ENCODE data around the gene TGFB2. TPM values are rescaled to one million over a fixed set of nuclear protein-coding genes. Genes with fewer than 3 reads are reported as not detected.
"Not testable (repeated sequence)": the region's sequence is repeated elsewhere in the genome, so short reads cannot be mapped to it uniquely, and the experiment has no call there.

Gene TGFB2
- total and polyA plus RNA-seq, 8 donors, result 0.35 to 13.6 (median 2.3) TPM; not detected in 1

- intact Hi-C loops (cut with DNase I; ENCODE audit: low total_unique reads), result no loop called here
- 87 to 95% (median 94%) methylated on average over 2 of the region's 2 CpGs for WGBS, 5 donors
- no peak overlapping the region for H3K27ac ChIP-seq
- peaks cover 0 to 24% (median 18%) of the 10 kb centered on the region in 4 donors for H3K36me3 ChIP-seq
- no peaks in the 10 kb centered on the region for H3K4me1 ChIP-seq
- DNase-seq, result no peak
- H3K9me3 ChIP-seq, result no peaks in the 10 kb centered on the region
- no peak for TF ChIP-seq CTCF (IDR thresholded peaks at IDR 0.05)
- no peak for TF ChIP-seq POLR2A (IDR thresholded peaks at IDR 0.05)
- no peak for TF ChIP-seq EP300 (IDR thresholded peaks at IDR 0.05)
- no peak for TF ChIP-seq POLR2AphosphoS5 (IDR thresholded peaks at IDR 0.05)
- no peaks in the 10 kb centered on the region for H3K27me3 ChIP-seq
- H3K4me3 ChIP-seq, result no peak overlapping the region
Measured at GRCh38 chr1:218312509-218312908, 32.6 kb upstream of the TGFB2 start.

GRCh38 chr1:218314316-218314715 lies 30.8 kb upstream of the TGFB2 start:
- DNase-seq, result no peak
- no peak overlapping the region for H3K4me3 ChIP-seq
- peaks cover 0 to 16% (median 8%) of the 10 kb centered on the region in 4 donors for H3K36me3 ChIP-seq
- H3K9me3 ChIP-seq, result no peaks in the 10 kb centered on the region
- TF ChIP-seq POLR2A (IDR thresholded peaks at IDR 0.05) (no peak), CTCF (IDR thresholded peaks at IDR 0.05) (no peak), EP300 (IDR thresholded peaks at IDR 0.05) (no peak), POLR2AphosphoS5 (IDR thresholded peaks at IDR 0.05) (no peak)
- H3K27me3 ChIP-seq, result no peaks in the 10 kb centered on the region
- no peak overlapping the region for H3K27ac ChIP-seq
- no peaks in the 10 kb centered on the region for H3K4me1 ChIP-seq
- intact Hi-C loops (cut with DNase I; ENCODE audit: low total_unique reads), result no loop called here
- WGBS, 5 donors, result 92 to 97% (median 96%) methylated on average over 3 of the region's 3 CpGs

GRCh38 chr1:218315638-218316037 lies 29.5 kb upstream of the TGFB2 start:
- intact Hi-C loops (cut with DNase I; ENCODE audit: low total_unique reads), result no loop called here
- TF ChIP-seq POLR2AphosphoS5 (IDR thresholded peaks at IDR 0.05) (no peak), EP300 (IDR thresholded peaks at IDR 0.05) (no peak), POLR2A (IDR thresholded peaks at IDR 0.05) (no peak), CTCF (IDR thresholded peaks at IDR 0.05) (no peak)
- Histone ChIP-seq H3K4me1 (no peaks in the 10 kb centered on the region), H3K4me3 (no peak overlapping the region), H3K27me3 (no peaks in the 10 kb centered on the region), H3K36me3 (peaks cover 0 to 16% (median 9%) of the 10 kb centered on the region in 4 donors), H3K27ac (no peak overlapping the region), H3K9me3 (no peaks in the 10 kb centered on the region)
- WGBS, 5 donors, result 81 to 88% (median 84%) methylated on average over 4 of the region's 4 CpGs
- no peak for DNase-seq

- DNase-seq, result no peak
- TF ChIP-seq EP300 (IDR thresholded peaks at IDR 0.05), result no peak
- no peak for TF ChIP-seq POLR2AphosphoS5 (IDR thresholded peaks at IDR 0.05)
- TF ChIP-seq POLR2A (IDR thresholded peaks at IDR 0.05), result no peak
- no peak for TF ChIP-seq CTCF (IDR thresholded peaks at IDR 0.05)
- Histone ChIP-seq H3K36me3 (peaks cover 0 to 13% (median 5%) of the 10 kb centered on the region in 4 donors), H3K4me1 (no peaks in the 10 kb centered on the region), H3K27me3 (no peaks in the 10 kb centered on the region), H3K9me3 (no peaks in the 10 kb centered on the region), H3K4me3 (no peak overlapping the region), H3K27ac (no peak overlapping the region)
- WGBS, 5 donors, result 82 to 95% (median 92%) methylated on average over 5 of the region's 5 CpGs
- intact Hi-C loops (cut with DNase I; ENCODE audit: low total_unique reads), result no loop called here
Measured at GRCh38 chr1:218317061-218317460, 28.1 kb upstream of the TGFB2 start.

GRCh38 chr1:218320182-218320581 lies 25.0 kb upstream of the TGFB2 start:
- intact Hi-C loops (cut with DNase I; ENCODE audit: low total_unique reads); DNase-seq; H3K4me1 ChIP-seq; H3K4me3 ChIP-seq; H3K27me3 ChIP-seq; H3K27ac ChIP-seq; H3K9me3 ChIP-seq: not testable (repeated sequence)
- 94 to 100% (median 100%) methylated on average over 1 to 3 of the region's 3 CpGs for WGBS, 5 donors
- peaks cover 11 to 33% (median 22%) of the 10 kb centered on the region in 4 donors for H3K36me3 ChIP-seq

Measured in stomach (tissue), 9 donors.